Suprapubic skin (tissue), 4 donors: Measurements from ENCODE around the gene C11orf24. TPM values are rescaled to one million over a fixed set of nuclear protein-coding genes. Genes with fewer than 3 reads are reported as not detected.
"Not testable (repeated sequence)": the region's sequence is repeated elsewhere in the genome, so short reads cannot be mapped to it uniquely, and the experiment has no call there.

Experiments
- DNase-seq, 2 donors: peaks; one replicate each; pipeline ENCODE4 v3.0.0-alpha.2; 2019; ENCODE audit warnings: low spot score in 2 of 2
- H3K27ac ChIP-seq: fragments of 200-600 bp; sonication (generic); one replicate; pipeline ENCODE4 v1.5.1; 2019
- H3K27me3 ChIP-seq: fragments of 200-600 bp; sonication (generic); one replicate; pipeline ENCODE4 v1.5.1; 2019
- H3K36me3 ChIP-seq: fragments of 200-600 bp; sonication (generic); one replicate; pipeline ENCODE4 v1.5.1; 2019
- H3K4me1 ChIP-seq: fragments of 200-600 bp; sonication (generic); one replicate; pipeline ENCODE4 v1.5.1; 2019
- H3K4me3 ChIP-seq: fragments of 200-600 bp; sonication (generic); one replicate; pipeline ENCODE4 v1.5.1; 2019; ENCODE audit warnings: mild to moderate bottlenecking
- H3K9me3 ChIP-seq: fragments of 200-600 bp; sonication (generic); one replicate; pipeline ENCODE4 v1.5.1; 2019
- EP300 ChIP-seq: sonication (generic); formaldehyde crosslinking; IDR thresholded peaks from one replicate; pipeline ENCODE4 v1.6.1; 2017; ENCODE audit warnings: antibody characterized with exemption
- POLR2A ChIP-seq, 2 donors: fragments of 450-650 bp; IDR thresholded peaks; one replicate each; pipeline ENCODE4 v1.6.1; 2017; ENCODE audit warnings: antibody characterized with exemption in 2 of 2, mild to moderate bottlenecking in 2 of 2, moderate library complexity in 2 of 2
- POLR2AphosphoS5 ChIP-seq, 3 donors: sonication (generic); formaldehyde crosslinking; IDR thresholded peaks; one replicate each; pipeline ENCODE4 v1.6.1; 2017; ENCODE audit warnings: antibody characterized with exemption in 3 of 3
- WGBS: methylation state at CpG from one replicate; pipeline ENCODE4 v1.1.5; 2018; 5-methylcytosine and 5-hydroxymethylcytosine counted together
- total RNA-seq, 4 donors: library from RNA; depleted of rRNA; stranded (reverse); fragments of >200 nt; gene quantifications; one replicate each; pipeline ENCODE4 v1.1.0, GENCODE V29; 2016
- TF ChIP-seq, protein P1 (sequence below), 2 donors: fragments of 200-600 bp in 1 of 2; fragments of 450-650 bp in 1 of 2; sonication (generic) in 1 of 2; IDR thresholded peaks; one replicate each; pipeline ENCODE4 v1.5.1; 2016 to 2019; ENCODE audit warnings: antibody characterized with exemption in 2 of 2, mild to moderate bottlenecking in 1 of 2, moderate library complexity in 1 of 2

Gene C11orf24
- total RNA-seq, 4 donors from 2014 or later: 7.2 to 24.8 (median 16.7) TPM

DNA sequence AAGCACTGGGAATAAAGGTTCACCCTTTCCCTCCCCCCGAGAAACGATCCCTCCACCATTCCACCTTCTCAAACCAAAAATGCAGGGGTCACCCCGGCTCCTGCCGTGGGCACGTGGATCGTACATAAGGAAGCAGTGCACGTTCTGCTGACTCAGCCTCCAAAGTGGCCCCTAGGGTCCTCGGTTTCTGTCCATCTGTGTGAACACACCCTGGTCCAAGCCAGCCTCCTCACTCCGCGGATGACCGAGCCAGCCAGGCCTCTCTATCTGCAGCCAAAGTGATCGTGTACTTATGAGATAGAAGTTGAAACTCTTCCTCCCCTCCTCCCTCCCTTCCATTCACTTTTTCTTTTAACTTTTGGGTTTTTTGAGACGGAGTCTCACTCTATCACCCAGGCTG is 16.2 kb downstream of the C11orf24 start:
- Histone ChIP-seq H3K4me1 (peaks cover 6% of the 10 kb centered on the region), H3K9me3 (no peaks in the 10 kb centered on the region), H3K36me3 (no peaks in the 10 kb centered on the region), H3K4me3 (no peak overlapping the region), H3K27me3 (no peaks in the 10 kb centered on the region), H3K27ac (no peak overlapping the region)
- TF ChIP-seq EP300 (no peak), POLR2A (IDR thresholded peaks at IDR 0.05) (no peak), POLR2AphosphoS5 (IDR thresholded peaks at IDR 0.05) (no peak)
- TF ChIP-seq, protein P1, sequence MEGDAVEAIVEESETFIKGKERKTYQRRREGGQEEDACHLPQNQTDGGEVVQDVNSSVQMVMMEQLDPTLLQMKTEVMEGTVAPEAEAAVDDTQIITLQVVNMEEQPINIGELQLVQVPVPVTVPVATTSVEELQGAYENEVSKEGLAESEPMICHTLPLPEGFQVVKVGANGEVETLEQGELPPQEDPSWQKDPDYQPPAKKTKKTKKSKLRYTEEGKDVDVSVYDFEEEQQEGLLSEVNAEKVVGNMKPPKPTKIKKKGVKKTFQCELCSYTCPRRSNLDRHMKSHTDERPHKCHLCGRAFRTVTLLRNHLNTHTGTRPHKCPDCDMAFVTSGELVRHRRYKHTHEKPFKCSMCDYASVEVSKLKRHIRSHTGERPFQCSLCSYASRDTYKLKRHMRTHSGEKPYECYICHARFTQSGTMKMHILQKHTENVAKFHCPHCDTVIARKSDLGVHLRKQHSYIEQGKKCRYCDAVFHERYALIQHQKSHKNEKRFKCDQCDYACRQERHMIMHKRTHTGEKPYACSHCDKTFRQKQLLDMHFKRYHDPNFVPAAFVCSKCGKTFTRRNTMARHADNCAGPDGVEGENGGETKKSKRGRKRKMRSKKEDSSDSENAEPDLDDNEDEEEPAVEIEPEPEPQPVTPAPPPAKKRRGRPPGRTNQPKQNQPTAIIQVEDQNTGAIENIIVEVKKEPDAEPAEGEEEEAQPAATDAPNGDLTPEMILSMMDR (IDR thresholded peaks at IDR 0.05): no peak
- no peak for DNase-seq
- 67% methylated on average over 13 of the region's 13 CpGs for WGBS

DNA sequence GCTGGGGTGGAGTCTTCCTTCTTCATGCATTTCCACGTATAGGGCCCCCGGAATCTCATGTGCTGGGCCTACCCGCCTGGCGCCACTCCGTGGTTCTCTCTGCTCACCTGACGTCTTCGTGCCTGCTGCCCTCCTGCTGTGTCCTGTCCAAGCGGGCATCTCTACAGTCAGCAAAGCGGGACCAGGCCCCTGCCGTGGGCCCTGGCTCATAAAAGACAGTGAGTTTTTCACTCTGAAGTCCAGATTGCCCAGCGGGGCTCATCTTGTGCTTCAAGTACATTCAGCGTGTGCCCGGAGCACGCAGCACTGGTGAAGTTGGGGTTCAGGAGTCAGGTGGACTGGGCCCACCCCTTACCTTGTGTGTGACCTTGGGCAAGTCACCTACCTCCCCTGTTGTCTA is 17.4 kb downstream of the C11orf24 start:
- no peak for DNase-seq
- Histone ChIP-seq H3K36me3 (no peaks in the 10 kb centered on the region), H3K9me3 (no peaks in the 10 kb centered on the region), H3K27ac (no peak overlapping the region), H3K4me1 (peaks cover 6% of the 10 kb centered on the region), H3K27me3 (no peaks in the 10 kb centered on the region), H3K4me3 (no peak overlapping the region)
- WGBS: 100% methylated on average over 7 of the region's 14 CpGs
- TF ChIP-seq, protein P1 (IDR thresholded peaks at IDR 0.05): no peak

DNA sequence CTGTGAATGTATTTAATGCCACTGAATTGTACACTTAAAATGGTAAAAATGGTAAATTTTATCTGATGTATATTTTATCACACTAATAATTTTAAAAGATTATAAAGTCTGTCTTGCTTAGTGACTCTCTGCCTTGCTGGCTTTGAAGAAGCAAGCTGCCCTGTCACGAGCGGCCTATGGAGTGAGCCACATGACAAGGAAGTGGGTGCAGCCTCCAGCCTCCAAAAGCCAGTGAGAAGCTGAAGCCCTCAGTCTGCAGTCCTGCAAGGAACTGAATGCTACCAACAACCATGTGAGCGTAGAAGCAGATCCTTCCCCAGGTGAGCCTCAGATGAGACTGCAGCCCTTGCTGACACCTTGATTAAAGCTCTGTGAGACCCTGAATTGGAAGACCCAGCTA is 20.0 kb downstream of the C11orf24 start:
- WGBS: 74% methylated on average over 3 of the region's 3 CpGs
- Histone ChIP-seq H3K27me3 (no peaks in the 10 kb centered on the region), H3K4me1 (no peaks in the 10 kb centered on the region), H3K9me3 (no peaks in the 10 kb centered on the region), H3K4me3 (no peak overlapping the region), H3K27ac (no peak overlapping the region), H3K36me3 (no peaks in the 10 kb centered on the region)
- DNase-seq: no peak
- TF ChIP-seq, protein P1 (IDR thresholded peaks at IDR 0.05): no peak
- no peak for TF ChIP-seq POLR2AphosphoS5 (IDR thresholded peaks at IDR 0.05)
- no peak for TF ChIP-seq EP300
- TF ChIP-seq POLR2A (IDR thresholded peaks at IDR 0.05): no peak

DNA sequence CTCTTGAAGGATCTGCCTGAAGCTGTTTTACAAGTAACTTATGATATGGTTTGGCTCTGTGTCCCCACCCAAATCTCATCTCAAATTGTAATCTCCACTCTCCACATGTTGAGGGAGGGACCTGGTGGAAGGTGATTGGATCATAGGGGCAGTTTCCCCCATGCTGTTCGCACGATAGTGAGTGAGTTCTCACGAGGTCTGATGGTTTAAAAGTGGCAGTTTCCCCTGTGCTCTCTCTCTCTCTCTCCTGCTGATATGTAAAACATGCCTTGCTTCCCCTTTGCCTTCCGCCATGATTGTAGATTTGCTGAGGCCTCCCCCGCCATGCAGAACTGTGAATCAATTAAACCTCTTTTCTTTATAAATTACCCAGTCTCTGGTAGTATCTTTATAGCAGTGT is 26.9 kb downstream of the C11orf24 start:
- not testable (repeated sequence) for H3K4me1 ChIP-seq, H3K27ac ChIP-seq, H3K4me3 ChIP-seq, H3K27me3 ChIP-seq, H3K36me3 ChIP-seq, H3K9me3 ChIP-seq, DNase-seq
- WGBS: 86% methylated on average over 5 of the region's 5 CpGs

DNA sequence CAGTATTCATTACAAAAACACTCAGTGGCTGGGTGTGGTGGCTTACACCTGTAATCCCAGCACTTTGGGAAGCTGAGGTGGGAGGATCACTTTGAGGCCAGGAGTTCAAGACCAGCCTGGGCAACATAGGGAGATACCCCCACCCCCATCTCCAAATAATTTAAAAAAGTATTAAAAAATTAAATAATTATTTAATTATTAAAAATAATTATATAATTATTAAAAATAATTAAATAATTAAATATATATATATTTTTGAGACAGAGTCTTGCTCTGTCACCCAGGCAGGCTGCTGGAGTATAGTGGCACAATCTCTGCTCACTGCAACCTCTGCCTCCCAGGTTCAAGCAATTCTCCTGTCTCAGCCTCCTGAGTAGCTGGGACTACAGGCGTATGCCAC is 27.9 kb downstream of the C11orf24 start:
- not testable (repeated sequence) for H3K9me3 ChIP-seq, H3K36me3 ChIP-seq, H3K4me1 ChIP-seq, H3K27ac ChIP-seq, H3K4me3 ChIP-seq, H3K27me3 ChIP-seq
- WGBS: 88% methylated on average over 1 of the region's 1 CpG
- DNase-seq: peak in 1 of 2 donors; percentile 15

DNA sequence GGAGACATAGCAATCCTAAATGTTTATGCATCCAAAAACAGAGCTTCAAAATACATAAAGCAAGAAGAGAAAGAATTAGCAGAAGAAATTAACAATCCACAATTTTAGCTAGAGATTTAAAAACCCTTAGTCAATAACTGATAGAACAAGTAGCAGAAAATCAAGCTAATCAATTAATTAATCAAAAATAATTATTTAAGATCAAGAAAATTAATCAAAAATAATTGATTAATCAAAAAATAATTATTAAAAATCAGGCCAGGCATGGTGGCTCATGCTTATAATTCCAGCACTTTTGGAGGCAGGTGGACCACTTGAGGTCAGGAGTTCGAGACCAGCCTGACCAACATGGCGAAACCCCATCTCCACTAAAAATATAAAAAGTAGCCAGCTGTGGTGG is 29.2 kb downstream of the C11orf24 start:
- no peak for DNase-seq
- H3K36me3 ChIP-seq: no peaks in the 10 kb centered on the region
- H3K4me3 ChIP-seq: no peak overlapping the region
- no peaks in the 10 kb centered on the region for H3K4me1 ChIP-seq
- TF ChIP-seq POLR2AphosphoS5 (IDR thresholded peaks at IDR 0.05): no peak
- TF ChIP-seq EP300: no peak
- no peak for TF ChIP-seq POLR2A (IDR thresholded peaks at IDR 0.05)
- TF ChIP-seq, protein P1 (IDR thresholded peaks at IDR 0.05): no peak
- 92% methylated on average over 2 of the region's 2 CpGs for WGBS
- H3K27me3 ChIP-seq: peaks cover 4% of the 10 kb centered on the region
- no peaks in the 10 kb centered on the region for H3K9me3 ChIP-seq
- no peak overlapping the region for H3K27ac ChIP-seq
